HFFc6 (cell line): ENCODE results near the gene GLI1. TPM values are rescaled to one million over a fixed set of nuclear protein-coding genes. Genes with fewer than 3 reads are reported as not detected.

Source experiments
- DNase-seq: peaks from one replicate; pipeline ENCODE4 v3.0.0-alpha.2; 2018
- H3K27ac Mint-ChIP-seq: 2 replicates; pipeline ENCODE4 v1.8.0; 2020; ENCODE audit warnings: mild to moderate bottlenecking, mixed read lengths
- H3K27me3 Mint-ChIP-seq: 2 replicates; pipeline ENCODE4 v1.8.0; 2021; ENCODE audit warnings: mild to moderate bottlenecking, moderate library complexity, mixed read lengths; ENCODE audit not compliant: insufficient read depth
- H3K36me3 Mint-ChIP-seq: 2 replicates; pipeline ENCODE4 v1.8.0; 2021; ENCODE audit warnings: low read depth, mixed read lengths
- H3K4me1 Mint-ChIP-seq: 2 replicates; pipeline ENCODE4 v1.8.0; 2020; ENCODE audit warnings: low read depth, mixed read lengths
- H3K4me3 Mint-ChIP-seq: 2 replicates; pipeline ENCODE4 v1.8.0; 2020; ENCODE audit warnings: mild to moderate bottlenecking, moderate library complexity, mixed read lengths
- H3K9me3 Mint-ChIP-seq: 2 replicates; pipeline ENCODE4 v1.8.0; 2020; ENCODE audit warnings: mild to moderate bottlenecking, mixed read lengths
- total RNA-seq, 6 experiments: library from RNA; stranded (reverse); fragmentation: NEBNext Ultra II Directional; extraction: Animal tissue kit (Norgen Biotek cat#: 25700); gene quantifications; 2 replicates in 1 of 6; 3 replicates in 5 of 6; pipeline ENCODE4 v1.2.3, GENCODE V29; 2021
- TF ChIP-seq, protein P1 (sequence below): fragments of 200-600 bp; sonication (generic); IDR thresholded peaks from 2 replicates; pipeline ENCODE4 v1.5.0; 2021; ENCODE audit warnings: antibody characterized with exemption, mild to moderate bottlenecking

Gene GLI1
- total RNA-seq, 6 experiments from 2014 or later, result 3.9 to 5.8 (median 4.6) TPM

DNA sequence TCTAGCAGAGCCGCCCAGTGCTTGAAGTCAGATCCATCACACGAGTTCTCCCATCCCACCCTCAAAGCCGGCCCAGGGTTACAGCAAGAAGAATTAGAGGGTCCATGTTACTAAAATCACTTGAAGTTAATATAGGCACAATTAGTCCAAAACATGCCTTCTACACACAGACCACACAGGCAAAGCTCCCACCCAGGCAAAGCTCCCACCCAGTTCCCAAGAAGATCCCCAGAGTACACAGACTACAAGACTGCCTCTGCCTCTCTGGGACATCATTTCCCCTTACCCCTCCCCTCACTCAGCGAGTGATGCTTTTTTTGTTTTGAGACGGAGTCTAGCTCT is 3.3 kb downstream of the GLI1 start:
- no peaks in the 10 kb centered on the region for H3K9me3 Mint-ChIP-seq
- TF ChIP-seq, protein P1, sequence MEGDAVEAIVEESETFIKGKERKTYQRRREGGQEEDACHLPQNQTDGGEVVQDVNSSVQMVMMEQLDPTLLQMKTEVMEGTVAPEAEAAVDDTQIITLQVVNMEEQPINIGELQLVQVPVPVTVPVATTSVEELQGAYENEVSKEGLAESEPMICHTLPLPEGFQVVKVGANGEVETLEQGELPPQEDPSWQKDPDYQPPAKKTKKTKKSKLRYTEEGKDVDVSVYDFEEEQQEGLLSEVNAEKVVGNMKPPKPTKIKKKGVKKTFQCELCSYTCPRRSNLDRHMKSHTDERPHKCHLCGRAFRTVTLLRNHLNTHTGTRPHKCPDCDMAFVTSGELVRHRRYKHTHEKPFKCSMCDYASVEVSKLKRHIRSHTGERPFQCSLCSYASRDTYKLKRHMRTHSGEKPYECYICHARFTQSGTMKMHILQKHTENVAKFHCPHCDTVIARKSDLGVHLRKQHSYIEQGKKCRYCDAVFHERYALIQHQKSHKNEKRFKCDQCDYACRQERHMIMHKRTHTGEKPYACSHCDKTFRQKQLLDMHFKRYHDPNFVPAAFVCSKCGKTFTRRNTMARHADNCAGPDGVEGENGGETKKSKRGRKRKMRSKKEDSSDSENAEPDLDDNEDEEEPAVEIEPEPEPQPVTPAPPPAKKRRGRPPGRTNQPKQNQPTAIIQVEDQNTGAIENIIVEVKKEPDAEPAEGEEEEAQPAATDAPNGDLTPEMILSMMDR, result peak; percentile 51
- peaks cover 34% of the 10 kb centered on the region for H3K4me1 Mint-ChIP-seq
- DNase-seq, result no peak
- peak overlapping the region; percentile 84 for H3K27ac Mint-ChIP-seq
- peak overlapping the region; percentile 93; the same call in 1 of the 2 replicates for H3K4me3 Mint-ChIP-seq
- no peaks in the 10 kb centered on the region for H3K36me3 Mint-ChIP-seq
- H3K27me3 Mint-ChIP-seq, result peaks cover 12% of the 10 kb centered on the region

DNA sequence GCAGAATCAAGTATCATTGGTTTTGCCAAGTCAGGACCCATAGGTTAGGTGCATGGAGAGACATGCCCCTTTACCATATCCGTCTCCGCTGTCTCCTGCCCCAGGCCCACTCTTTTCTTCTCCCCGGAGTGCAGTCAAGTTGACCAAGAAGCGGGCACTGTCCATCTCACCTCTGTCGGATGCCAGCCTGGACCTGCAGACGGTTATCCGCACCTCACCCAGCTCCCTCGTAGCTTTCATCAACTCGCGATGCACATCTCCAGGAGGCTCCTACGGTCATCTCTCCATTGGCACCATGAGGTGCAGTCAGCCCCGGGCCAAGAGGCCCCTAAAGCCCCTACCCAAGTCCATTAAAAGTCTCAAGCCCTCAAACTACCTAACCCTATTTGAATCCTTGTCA is 5.0 kb downstream of the GLI1 start:
- H3K4me1 Mint-ChIP-seq, result peaks cover 19% of the 10 kb centered on the region
- no peak for DNase-seq
- H3K4me3 Mint-ChIP-seq, result no peak overlapping the region
- TF ChIP-seq, protein P1, result no peak
- no peak overlapping the region for H3K27ac Mint-ChIP-seq
- H3K36me3 Mint-ChIP-seq, result no peaks in the 10 kb centered on the region
- peaks cover 10% of the 10 kb centered on the region for H3K27me3 Mint-ChIP-seq
- H3K9me3 Mint-ChIP-seq, result no peaks in the 10 kb centered on the region

DNA sequence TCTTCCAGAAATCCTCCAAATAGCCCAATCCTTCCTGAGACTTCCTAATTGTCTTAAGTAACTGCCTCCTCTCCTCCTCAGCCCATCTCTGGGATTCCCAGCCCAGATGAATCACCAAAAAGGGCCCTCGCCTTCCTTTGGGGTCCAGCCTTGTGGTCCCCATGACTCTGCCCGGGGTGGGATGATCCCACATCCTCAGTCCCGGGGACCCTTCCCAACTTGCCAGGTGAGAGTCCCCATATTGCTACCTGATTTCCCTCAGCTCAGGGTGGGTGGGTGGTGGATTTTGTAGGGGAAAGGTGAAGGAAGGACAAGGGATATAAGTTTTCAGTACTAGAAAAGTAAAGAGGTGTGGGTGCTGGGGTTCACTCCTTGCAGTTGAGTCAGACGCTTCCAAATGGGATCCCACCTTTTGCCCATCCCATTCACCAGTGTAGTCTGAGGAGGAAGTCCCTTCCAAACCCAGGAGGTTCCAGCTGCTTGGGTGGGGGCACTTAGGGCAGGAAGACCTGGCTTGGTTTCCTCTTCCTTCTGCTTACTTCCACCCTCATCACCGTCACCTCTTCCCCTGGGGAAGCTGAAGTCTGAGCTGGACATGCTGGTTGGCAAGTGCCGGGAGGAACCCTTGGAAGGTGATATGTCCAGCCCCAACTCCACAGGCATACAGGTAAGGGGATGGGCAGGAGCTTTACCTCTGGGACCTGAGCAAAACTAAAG is 5.6 kb downstream of the GLI1 start:
- no peak for DNase-seq
- Mint-ChIP-seq H3K27me3 (peaks cover 10% of the 10 kb centered on the region), H3K27ac (no peak overlapping the region), H3K9me3 (no peaks in the 10 kb centered on the region), H3K4me1 (peaks cover 17% of the 10 kb centered on the region), H3K36me3 (no peaks in the 10 kb centered on the region), H3K4me3 (no peak overlapping the region)
- TF ChIP-seq, protein P1, result no peak

DNA sequence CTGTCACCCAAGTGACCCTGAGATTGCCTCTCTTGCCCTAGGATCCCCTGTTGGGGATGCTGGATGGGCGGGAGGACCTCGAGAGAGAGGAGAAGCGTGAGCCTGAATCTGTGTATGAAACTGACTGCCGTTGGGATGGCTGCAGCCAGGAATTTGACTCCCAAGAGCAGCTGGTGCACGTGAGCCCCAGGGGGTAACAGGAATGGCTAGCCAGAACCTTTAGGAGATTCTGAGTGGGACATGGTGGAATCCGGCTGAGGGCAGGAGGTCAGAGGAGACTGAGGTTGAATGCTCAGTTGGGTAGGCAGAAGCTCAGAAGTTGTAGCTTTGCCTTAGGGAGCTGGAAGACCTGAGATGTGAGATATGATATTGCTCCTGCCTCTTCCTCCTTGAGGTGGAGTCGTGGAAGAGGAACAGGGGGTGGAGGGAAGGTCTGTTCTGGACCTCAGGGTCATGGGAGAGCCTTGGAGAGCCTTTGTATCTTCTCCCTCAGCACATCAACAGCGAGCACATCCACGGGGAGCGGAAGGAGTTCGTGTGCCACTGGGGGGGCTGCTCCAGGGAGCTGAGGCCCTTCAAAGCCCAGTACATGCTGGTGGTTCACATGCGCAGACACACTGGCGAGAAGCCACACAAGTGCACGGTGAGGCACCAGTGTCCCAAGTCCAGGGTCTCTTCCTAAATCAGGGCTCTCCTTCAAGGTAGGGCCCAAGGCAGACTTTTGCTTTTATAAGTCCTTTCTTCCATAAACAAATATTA is 6.3 kb downstream of the GLI1 start:
- Mint-ChIP-seq H3K36me3 (no peaks in the 10 kb centered on the region), H3K4me1 (peaks cover 12% of the 10 kb centered on the region), H3K27me3 (peaks cover 8% of the 10 kb centered on the region), H3K9me3 (no peaks in the 10 kb centered on the region), H3K4me3 (no peak overlapping the region), H3K27ac (no peak overlapping the region)
- no peak for DNase-seq
- TF ChIP-seq, protein P1, result no peak

DNA sequence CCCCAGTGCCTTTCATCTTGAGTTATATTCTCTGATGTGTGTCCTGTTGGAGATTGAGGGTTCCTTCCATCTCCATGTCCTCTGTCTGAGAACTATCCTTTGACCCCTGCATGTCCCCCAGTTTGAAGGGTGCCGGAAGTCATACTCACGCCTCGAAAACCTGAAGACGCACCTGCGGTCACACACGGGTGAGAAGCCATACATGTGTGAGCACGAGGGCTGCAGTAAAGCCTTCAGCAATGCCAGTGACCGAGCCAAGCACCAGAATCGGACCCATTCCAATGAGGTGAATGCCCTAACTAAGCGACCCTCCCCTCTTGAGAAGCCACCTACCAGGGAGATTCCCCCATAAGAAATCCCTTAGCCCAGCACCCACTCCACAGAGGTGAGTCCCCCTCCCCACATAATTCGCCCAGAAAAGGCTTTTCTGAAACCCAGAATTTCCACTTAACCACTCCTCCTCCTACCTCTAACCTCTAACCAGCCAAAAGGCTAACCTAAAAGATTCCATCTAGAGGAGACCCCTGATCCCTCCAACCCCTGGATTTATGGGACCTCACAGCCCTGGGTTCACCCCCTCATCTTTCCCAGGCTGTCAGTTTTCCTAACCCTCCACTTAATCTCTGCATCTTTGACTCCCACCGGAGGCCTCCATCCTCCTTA is 7.8 kb downstream of the GLI1 start:
- Mint-ChIP-seq H3K27me3 (peaks cover 15% of the 10 kb centered on the region; the same call in 1 of the 2 replicates), H3K4me3 (no peak overlapping the region), H3K27ac (no peak overlapping the region), H3K4me1 (peaks cover 7% of the 10 kb centered on the region), H3K9me3 (no peaks in the 10 kb centered on the region), H3K36me3 (no peaks in the 10 kb centered on the region)
- TF ChIP-seq, protein P1, result no peak
- no peak for DNase-seq
